GM19397 (cell line): ENCODE data around the gene RPTOR.

Source experiments
- ATAC-seq: cut with Tn5 transposase; IDR thresholded peaks from one replicate; pipeline ENCODE4 v1.9.1; 2021; ENCODE audit warnings: mild to moderate bottlenecking, moderate library complexity; ENCODE audit not compliant: unreplicated experiment

Gene RPTOR

GRCh38 chr17:80585890-80586845 lies 41.5 kb downstream of the RPTOR start:
- ATAC-seq = no peak

GRCh38 chr17:80586846-80587228 lies 42.2 kb downstream of the RPTOR start:
- no peak for ATAC-seq

- ATAC-seq = no peak
Measured at GRCh38 chr17:80588702-80589383, 44.2 kb downstream of the RPTOR start.

- no peak for ATAC-seq
Measured at GRCh38 chr17:80591788-80592187, 47.1 kb downstream of the RPTOR start.

- no peak for ATAC-seq
Measured at GRCh38 chr17:80592243-80592642, 47.6 kb downstream of the RPTOR start.

GRCh38 chr17:80593181-80593580 lies 48.5 kb downstream of the RPTOR start:
- ATAC-seq = no peak

- no peak for ATAC-seq
Measured at GRCh38 chr17:80594431-80595269, 50.0 kb downstream of the RPTOR start.

- ATAC-seq = no peak
Measured at GRCh38 chr17:80596760-80597608, 52.3 kb downstream of the RPTOR start.

- no peak for ATAC-seq
Measured at GRCh38 chr17:80598813-80599545, 54.3 kb downstream of the RPTOR start.

GRCh38 chr17:80599546-80600305 lies 55.1 kb downstream of the RPTOR start:
- ATAC-seq = no peak

- no peak for ATAC-seq
Measured at GRCh38 chr17:80601146-80601545, 56.5 kb downstream of the RPTOR start.

- no peak for ATAC-seq
Measured at GRCh38 chr17:80603396-80603795, 58.8 kb downstream of the RPTOR start.

- ATAC-seq = no peak
Measured at GRCh38 chr17:80604009-80604669, 59.5 kb downstream of the RPTOR start.

- no peak for ATAC-seq
Measured at GRCh38 chr17:80604670-80605010, 60.0 kb downstream of the RPTOR start.

- ATAC-seq = peak; percentile 58
Measured at GRCh38 chr17:80605326-80606066, 60.9 kb downstream of the RPTOR start.

- no peak for ATAC-seq
Measured at GRCh38 chr17:80608326-80608725, 63.7 kb downstream of the RPTOR start.

- ATAC-seq = no peak
Measured at GRCh38 chr17:80609757-80610156, 65.1 kb downstream of the RPTOR start.

GRCh38 chr17:80611816-80612215 lies 67.2 kb downstream of the RPTOR start:
- ATAC-seq = no peak
